Measurements from ENCODE around the gene MAFG. TPM values are rescaled to one million over a fixed set of nuclear protein-coding genes. Genes with fewer than 3 reads are reported as not detected.

MAFG gene
- total and polyA plus RNA-seq, 9 of the 15 experiments (the other 6 are each of a cell fraction or from before 2014, with no cell fraction given), result 1.1 to 58.1 (median 24.9) TPM

DNA sequence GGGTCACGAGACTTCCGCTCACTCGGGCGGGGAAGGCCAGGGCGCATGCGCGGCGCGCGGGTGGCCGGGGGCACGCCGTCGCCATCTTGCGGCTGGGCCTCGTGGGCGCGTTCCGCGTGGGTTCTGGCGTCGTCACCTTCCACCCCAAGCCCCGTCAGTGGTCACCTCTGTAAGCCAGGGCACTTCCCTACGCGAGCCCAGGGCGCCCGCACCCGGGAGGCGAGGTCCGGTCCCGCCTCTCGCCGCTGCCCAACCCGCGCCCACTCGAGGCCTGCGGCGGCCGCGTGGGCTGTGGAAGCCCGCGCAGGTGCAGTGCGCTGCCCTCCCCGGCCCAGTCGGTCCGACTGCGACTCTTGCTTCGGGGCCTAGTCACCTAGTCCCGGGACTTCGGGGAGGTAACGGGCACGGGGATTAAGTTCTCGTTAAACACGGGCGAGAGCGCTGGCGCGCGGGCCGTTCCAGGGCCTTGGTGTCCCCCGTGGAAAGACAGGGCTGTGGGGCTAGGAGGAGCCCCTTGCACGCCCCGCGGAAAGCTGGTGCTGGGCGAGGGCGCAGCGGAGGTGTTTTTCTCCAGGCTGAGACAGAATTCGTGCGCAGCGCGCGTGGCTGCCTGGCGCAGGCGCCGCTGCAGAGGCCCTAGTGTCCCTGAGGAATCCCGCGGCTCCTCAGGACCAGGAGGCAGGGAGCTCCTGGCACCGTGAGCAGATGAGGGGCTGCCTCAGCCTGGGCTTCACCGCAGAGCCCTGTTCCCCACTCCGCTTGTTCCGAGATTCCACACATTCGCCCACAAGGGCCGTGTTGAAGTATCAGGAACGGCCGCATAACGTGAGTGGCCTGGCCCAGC is 55.9 kb downstream of the MAFG start (continued):
- TF ChIP-seq, protein P1, sequence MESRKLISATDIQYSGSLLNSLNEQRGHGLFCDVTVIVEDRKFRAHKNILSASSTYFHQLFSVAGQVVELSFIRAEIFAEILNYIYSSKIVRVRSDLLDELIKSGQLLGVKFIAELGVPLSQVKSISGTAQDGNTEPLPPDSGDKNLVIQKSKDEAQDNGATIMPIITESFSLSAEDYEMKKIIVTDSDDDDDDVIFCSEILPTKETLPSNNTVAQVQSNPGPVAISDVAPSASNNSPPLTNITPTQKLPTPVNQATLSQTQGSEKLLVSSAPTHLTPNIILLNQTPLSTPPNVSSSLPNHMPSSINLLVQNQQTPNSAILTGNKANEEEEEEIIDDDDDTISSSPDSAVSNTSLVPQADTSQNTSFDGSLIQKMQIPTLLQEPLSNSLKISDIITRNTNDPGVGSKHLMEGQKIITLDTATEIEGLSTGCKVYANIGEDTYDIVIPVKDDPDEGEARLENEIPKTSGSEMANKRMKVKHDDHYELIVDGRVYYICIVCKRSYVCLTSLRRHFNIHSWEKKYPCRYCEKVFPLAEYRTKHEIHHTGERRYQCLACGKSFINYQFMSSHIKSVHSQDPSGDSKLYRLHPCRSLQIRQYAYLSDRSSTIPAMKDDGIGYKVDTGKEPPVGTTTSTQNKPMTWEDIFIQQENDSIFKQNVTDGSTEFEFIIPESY (CRISPR knock-in tag; IDR thresholded peaks at IDR 0.05), result 0 out of 2 replicates have a peak, but pooled peaks have one; percentile 27
- no peak for TF ChIP-seq DNMT1 (IDR thresholded peaks at IDR 0.05)
- TF ChIP-seq, protein P2, sequence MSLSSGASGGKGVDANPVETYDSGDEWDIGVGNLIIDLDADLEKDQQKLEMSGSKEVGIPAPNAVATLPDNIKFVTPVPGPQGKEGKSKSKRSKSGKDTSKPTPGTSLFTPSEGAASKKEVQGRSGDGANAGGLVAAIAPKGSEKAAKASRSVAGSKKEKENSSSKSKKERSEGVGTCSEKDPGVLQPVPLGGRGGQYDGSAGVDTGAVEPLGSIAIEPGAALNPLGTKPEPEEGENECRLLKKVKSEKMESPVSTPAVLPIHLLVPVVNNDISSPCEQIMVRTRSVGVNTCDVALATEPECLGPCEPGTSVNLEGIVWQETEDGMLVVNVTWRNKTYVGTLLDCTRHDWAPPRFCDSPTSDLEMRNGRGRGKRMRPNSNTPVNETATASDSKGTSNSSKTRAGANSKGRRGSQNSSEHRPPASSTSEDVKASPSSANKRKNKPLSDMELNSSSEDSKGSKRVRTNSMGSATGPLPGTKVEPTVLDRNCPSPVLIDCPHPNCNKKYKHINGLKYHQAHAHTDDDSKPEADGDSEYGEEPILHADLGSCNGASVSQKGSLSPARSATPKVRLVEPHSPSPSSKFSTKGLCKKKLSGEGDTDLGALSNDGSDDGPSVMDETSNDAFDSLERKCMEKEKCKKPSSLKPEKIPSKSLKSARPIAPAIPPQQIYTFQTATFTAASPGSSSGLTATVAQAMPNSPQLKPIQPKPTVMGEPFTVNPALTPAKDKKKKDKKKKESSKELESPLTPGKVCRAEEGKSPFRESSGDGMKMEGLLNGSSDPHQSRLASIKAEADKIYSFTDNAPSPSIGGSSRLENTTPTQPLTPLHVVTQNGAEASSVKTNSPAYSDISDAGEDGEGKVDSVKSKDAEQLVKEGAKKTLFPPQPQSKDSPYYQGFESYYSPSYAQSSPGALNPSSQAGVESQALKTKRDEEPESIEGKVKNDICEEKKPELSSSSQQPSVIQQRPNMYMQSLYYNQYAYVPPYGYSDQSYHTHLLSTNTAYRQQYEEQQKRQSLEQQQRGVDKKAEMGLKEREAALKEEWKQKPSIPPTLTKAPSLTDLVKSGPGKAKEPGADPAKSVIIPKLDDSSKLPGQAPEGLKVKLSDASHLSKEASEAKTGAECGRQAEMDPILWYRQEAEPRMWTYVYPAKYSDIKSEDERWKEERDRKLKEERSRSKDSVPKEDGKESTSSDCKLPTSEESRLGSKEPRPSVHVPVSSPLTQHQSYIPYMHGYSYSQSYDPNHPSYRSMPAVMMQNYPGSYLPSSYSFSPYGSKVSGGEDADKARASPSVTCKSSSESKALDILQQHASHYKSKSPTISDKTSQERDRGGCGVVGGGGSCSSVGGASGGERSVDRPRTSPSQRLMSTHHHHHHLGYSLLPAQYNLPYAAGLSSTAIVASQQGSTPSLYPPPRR (CRISPR knock-in tag; IDR thresholded peaks at IDR 0.05; ENCODE audit: borderline replicate concordance), result no peak
- no peak; the same call in 1 of the 2 replicates for TF ChIP-seq CREM (IDR thresholded peaks at IDR 0.05; ENCODE audit: low read depth)
- TF ChIP-seq, protein P3, sequence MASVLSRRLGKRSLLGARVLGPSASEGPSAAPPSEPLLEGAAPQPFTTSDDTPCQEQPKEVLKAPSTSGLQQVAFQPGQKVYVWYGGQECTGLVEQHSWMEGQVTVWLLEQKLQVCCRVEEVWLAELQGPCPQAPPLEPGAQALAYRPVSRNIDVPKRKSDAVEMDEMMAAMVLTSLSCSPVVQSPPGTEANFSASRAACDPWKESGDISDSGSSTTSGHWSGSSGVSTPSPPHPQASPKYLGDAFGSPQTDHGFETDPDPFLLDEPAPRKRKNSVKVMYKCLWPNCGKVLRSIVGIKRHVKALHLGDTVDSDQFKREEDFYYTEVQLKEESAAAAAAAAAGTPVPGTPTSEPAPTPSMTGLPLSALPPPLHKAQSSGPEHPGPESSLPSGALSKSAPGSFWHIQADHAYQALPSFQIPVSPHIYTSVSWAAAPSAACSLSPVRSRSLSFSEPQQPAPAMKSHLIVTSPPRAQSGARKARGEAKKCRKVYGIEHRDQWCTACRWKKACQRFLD (CRISPR knock-in tag; IDR thresholded peaks at IDR 0.05), result peak; percentile 90
- TF ChIP-seq ZKSCAN1 (IDR thresholded peaks at IDR 0.05; ENCODE audit: low read depth, low read length), result no peak
- TF ChIP-seq, protein P4, sequence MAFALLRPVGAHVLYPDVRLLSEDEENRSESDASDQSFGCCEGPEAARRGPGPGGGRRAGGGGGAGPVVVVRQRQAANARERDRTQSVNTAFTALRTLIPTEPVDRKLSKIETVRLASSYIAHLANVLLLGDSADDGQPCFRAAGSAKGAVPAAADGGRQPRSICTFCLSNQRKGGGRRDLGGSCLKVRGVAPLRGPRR (CRISPR knock-in tag; IDR thresholded peaks at IDR 0.05), result no peak
- no peak for TF ChIP-seq KDM1A (IDR thresholded peaks at IDR 0.05)
- peak; percentile 92; the same call in 1 of the 2 replicates for TF ChIP-seq PHB (CRISPR knock-in tag; IDR thresholded peaks at IDR 0.05)
- no peak for TF ChIP-seq BRCA1 (IDR thresholded peaks at IDR 0.05)
- 0 out of 2 replicates have a peak, but pooled peaks have one; percentile 82 for TF ChIP-seq BRCA1 (CRISPR knock-in tag; IDR thresholded peaks at IDR 0.05)
- TF ChIP-seq RBM34 (IDR thresholded peaks at IDR 0.05; ENCODE audit: borderline replicate concordance, insufficient read depth, low read length), result no peak
- TF ChIP-seq, protein P5, sequence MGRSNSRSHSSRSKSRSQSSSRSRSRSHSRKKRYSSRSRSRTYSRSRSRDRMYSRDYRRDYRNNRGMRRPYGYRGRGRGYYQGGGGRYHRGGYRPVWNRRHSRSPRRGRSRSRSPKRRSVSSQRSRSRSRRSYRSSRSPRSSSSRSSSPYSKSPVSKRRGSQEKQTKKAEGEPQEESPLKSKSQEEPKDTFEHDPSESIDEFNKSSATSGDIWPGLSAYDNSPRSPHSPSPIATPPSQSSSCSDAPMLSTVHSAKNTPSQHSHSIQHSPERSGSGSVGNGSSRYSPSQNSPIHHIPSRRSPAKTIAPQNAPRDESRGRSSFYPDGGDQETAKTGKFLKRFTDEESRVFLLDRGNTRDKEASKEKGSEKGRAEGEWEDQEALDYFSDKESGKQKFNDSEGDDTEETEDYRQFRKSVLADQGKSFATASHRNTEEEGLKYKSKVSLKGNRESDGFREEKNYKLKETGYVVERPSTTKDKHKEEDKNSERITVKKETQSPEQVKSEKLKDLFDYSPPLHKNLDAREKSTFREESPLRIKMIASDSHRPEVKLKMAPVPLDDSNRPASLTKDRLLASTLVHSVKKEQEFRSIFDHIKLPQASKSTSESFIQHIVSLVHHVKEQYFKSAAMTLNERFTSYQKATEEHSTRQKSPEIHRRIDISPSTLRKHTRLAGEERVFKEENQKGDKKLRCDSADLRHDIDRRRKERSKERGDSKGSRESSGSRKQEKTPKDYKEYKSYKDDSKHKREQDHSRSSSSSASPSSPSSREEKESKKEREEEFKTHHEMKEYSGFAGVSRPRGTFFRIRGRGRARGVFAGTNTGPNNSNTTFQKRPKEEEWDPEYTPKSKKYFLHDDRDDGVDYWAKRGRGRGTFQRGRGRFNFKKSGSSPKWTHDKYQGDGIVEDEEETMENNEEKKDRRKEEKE (IDR thresholded peaks at IDR 0.05; ENCODE audit: borderline replicate concordance in 1 of 2, control insufficient read depth in 1 of 2, low read depth in 2 of 2, low read length in 1 of 2), result no peak
- TF ChIP-seq GABPB1 (CRISPR knock-in tag; IDR thresholded peaks at IDR 0.05), result peak; percentile 89
- no peak for TF ChIP-seq RBM15 (IDR thresholded peaks at IDR 0.05; ENCODE audit: insufficient read depth, low read length)
